HG03097 (cell line): Measurements from ENCODE around the gene TOM1.
"Not testable (repeated sequence)": the region's sequence is repeated elsewhere in the genome, so short reads cannot be mapped to it uniquely, and the experiment has no call there.

Source experiments
- ATAC-seq: cut with Tn5 transposase; IDR thresholded peaks from one replicate; pipeline ENCODE4 v1.9.1; 2021; ENCODE audit not compliant: unreplicated experiment, low FRiP score

Gene TOM1

GRCh38 chr22:35363566-35364086 is 63.9 kb downstream of the TOM1 start:
- no peak for ATAC-seq

- ATAC-seq = not testable (repeated sequence)
Measured at GRCh38 chr22:35364230-35364629, 64.5 kb downstream of the TOM1 start.

- ATAC-seq = no peak
Measured at GRCh38 chr22:35367331-35367886, 67.7 kb downstream of the TOM1 start.

DNA sequence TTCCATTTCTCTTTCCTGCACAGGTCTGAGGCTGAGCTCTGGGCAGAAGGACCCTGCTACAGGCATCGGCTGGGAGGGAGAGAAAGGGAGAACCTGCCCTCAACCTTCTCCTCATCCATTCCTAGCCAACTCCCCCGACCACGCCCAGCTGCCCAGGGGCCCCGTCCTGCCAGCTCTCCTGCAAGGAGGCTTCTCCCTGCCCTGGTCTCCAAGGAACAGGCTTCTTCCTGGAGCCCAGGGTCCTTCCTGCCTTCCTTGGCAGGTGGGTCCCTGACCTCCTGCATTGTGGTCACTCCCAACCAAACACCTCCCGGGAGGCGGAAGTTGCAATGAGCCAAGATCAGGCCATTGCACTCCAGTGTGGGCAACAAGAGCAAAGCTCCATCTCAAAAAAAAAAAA is 68.7 kb downstream of the TOM1 start:
- ATAC-seq = no peak

DNA sequence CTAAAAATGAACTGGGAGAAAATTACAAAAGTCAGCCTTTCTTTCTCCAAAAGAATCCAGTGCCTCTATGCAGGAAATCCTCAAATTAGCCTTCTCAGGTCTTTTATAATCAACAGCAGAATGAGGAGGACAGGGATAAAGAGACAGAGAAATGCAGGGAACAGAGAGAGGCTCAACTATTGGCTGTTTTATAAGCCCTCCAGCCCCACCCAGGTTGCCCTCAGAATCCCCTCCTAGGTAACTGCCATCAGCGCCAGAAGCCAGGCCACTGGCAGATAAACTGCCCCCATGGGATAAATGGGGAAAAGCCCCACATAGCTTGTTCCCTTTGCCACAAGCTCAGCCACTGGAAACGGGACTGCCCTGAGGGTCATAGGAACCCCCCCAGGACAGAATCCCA is 70.3 kb downstream of the TOM1 start:
- no peak for ATAC-seq

- ATAC-seq = no peak
Measured at GRCh38 chr22:35373781-35374180, 74.1 kb downstream of the TOM1 start.

GRCh38 chr22:35375031-35375430 is 75.3 kb downstream of the TOM1 start:
- no peak for ATAC-seq

DNA sequence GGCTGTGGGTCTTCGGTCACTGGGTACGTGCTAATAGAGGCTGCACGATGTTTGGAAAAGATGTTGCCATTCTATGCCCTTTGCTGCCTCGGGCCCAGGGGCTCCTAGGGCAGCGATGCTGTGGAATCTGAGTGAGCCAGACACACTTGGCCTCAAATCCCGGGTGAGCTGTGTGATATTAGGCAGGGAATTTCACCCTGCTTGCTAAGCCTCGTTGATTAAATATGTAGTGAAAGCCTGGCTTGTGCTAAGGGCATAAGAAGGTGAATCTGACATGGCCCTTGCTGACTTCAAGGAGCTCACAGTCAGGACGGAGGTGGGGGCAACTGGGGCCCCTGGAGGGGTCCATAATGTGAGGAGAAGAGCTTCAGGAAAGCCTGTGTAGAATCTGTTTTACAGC is 75.8 kb downstream of the TOM1 start:
- ATAC-seq = no peak

- ATAC-seq = peak; percentile 35
Measured at GRCh38 chr22:35376728-35377472, 77.2 kb downstream of the TOM1 start.

DNA sequence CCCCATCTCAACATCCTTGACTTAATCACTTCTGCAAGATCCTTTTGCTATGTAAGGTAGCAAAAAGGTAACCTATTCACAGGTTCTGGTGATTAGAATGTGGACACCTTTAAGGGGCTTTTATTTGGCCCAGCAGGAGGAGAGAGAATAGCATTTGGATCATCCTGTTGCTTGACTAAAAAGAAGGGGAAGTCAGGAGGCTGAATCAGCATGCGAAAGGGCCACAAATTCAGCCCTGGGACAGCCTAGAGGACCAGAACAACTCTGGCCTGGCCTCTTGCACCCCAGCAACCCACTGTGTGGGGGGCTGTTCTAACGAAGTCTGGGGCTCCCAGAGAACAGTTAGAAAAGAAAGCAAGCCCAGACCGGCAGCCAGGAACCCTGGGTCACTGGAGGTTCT is 78.0 kb downstream of the TOM1 start:
- ATAC-seq = no peak

DNA sequence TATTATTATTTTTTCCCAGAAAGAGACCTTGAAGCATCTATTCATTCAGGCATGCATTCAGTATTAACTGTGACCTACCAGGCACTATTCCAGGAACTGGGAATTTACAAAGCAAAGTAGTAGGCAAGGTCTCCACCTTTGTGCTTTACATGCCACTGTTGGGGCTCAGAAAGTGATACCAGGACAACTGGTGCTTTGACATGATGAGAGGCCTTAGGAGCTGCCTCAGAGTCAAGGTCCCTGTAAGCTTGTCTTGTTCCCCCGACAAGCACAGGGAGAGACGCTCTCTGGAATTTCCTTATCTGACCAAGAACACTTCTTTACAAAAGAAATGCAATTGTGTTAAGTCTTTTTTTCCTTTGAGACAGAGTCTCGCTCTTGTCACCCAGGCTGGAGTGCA is 78.9 kb downstream of the TOM1 start:
- no peak for ATAC-seq

- ATAC-seq = no peak
Measured at GRCh38 chr22:35379146-35379993, 79.7 kb downstream of the TOM1 start.

DNA sequence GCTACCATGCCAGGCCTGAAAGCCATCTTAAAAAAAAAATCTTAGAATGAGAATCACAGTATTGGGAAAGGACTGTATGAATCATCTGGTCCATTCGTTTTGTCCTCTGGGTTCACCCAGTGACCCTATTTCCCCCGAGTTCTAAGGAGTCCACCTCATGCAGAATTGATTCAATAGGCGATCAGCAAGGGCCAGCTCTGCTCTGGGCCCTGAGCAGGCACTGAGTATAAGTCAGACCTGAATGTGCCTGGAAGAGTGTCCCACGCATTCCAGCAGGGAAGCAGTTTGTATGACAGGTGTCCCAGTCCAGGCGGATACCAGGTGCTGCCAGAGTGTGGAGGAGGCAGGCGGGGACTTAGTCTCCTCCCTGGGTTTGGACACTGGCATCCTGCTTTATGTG is 80.3 kb downstream of the TOM1 start:
- no peak for ATAC-seq

DNA sequence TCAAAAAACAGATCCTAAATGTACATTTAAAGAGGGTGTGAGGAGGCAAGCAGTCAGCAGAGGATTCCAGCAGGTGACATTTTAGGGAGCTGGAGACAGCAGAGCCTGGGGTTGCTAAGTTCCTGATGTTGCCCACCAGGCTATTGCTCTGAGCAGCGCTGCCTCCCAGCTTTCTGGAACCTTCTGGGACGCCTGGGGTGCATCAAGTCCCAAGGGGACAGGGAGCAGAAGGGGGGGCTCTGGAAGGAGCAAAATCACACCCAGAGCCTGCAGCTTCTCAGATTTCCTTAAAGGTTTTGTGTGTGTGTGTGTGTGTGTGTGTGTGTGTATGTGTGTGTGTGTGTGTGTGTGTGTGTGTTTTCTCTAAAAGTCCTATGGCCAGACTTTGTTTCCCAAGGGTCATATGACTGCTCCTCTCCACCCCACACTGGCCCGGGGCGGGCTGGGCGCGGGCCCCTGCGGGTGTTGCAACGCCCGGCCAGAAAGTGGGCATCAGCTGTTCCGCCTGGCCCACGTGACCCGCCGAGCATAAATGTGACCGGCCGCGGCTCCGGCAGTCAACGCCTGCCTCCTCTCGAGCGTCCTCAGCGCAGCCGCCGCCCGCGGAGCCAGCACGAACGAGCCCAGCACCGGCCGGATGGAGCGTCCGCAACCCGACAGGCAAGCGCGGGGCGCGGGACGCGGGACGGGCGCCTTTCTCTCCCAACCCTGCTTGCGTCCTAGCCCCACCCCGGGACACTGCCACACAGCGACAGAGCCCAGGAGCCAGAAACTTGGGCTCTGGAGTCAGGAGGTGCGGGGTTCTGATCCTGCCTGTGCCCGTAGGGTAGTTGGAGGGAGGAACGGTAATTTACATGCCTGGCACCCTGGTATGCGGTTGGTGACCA is 81.1 kb downstream of the TOM1 start, which contains the start of gene HMOX1:
Gene HMOX1, plus strand, starts transcription at position 560 of the 887 bp plus-strand sequence. Its CDS starts 78 bp downstream, at position 638.
- no peak for ATAC-seq

GRCh38 chr22:35381424-35382009 is 81.8 kb downstream of the TOM1 start:
- no peak for ATAC-seq

DNA sequence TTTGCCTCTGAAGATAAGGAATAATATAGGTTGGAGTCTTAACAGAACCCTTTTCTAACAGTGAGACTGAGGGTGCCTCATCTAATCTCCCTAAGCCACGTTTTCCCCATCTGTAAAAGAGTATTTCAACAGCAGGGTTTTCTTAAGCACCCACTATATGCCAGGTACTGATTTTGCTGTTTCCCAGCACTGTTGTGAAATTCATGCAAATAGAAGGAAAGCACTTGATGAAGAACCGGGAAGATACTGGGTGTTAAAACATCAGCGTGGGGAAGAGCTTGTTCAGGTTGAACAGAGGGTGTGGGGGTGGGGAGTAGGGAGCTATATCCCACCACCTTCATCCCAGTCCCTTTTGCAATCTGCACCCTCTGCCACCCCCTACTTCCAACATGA is 84.0 kb downstream of the TOM1 start:
- no peak for ATAC-seq

DNA sequence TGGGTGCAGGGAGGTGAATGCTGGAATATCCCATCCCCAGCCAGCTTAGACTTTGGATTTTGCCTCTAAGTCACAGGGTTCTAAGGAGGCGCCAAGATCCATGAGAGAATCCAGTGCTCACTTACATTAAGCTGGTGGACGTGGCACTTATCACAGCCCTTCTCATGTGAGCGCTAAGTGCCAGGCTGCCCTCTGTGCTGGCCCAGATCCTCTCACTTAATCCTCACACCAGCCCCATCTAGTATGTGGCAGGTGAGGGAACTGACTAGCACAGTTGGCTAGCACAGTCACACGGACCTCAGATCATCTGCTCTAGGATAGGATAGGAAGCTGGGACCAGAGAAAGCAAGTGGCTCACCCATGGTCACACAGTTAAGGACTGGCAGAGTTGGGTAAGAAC is 84.8 kb downstream of the TOM1 start:
- no peak for ATAC-seq

DNA sequence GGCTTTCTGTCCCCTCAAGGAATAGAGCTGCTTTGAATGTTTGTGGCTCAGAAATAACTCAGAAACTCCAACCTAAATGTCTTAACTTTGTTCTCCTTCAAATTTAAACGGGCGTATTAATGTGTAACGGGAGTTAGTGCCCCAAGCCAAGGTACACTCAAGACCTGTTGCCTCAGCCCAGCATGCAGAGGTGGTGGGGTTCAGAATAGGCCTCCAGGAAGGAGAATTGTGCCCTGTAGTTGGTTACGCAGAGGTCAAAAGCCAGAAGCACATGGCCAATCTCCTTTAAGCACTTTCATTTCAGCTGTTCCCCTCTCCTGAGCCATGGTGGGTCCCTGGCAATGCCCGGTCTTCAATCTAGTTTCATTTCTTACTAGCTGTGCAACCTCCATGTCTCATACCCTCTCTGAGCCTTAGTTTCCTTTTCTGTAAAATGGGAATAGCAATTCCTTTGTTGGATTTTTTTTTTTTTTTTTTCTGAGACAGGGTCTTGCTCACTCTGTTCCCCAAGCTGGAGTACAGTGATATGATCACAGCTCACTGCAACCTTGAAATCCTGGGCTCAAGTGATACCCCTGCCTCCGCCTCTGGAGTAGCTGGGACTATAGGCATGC is 85.4 kb downstream of the TOM1 start:
- ATAC-seq = no peak

- no peak for ATAC-seq
Measured at GRCh38 chr22:35386670-35387288, 87.1 kb downstream of the TOM1 start.
